Testis (tissue), 3 donors: ENCODE measurements around the gene HYAL3. TPM values are rescaled to one million over a fixed set of nuclear protein-coding genes. Genes with fewer than 3 reads are reported as not detected.
"Not testable (repeated sequence)": the region's sequence is repeated elsewhere in the genome, so short reads cannot be mapped to it uniquely, and the experiment has no call there.

ENCODE experiments used
- DNase-seq: peaks from one replicate; pipeline ENCODE4 v3.0.0-alpha.2; 2019
- H3K27ac ChIP-seq, 2 donors: fragments of 200-600 bp; sonication (generic); one replicate each; pipeline ENCODE4 v1.5.1; 2019
- H3K27me3 ChIP-seq: fragments of 200-600 bp; sonication (generic); one replicate; pipeline ENCODE4 v1.5.1; 2019
- H3K36me3 ChIP-seq: fragments of 200-600 bp; sonication (generic); one replicate; pipeline ENCODE4 v1.5.1; 2017; ENCODE audit warnings: low read depth; ENCODE audit errors: missing control alignments
- H3K4me1 ChIP-seq: fragments of 200-600 bp; sonication (generic); one replicate; pipeline ENCODE4 v1.5.1; 2019
- H3K4me3 ChIP-seq, 2 donors: fragments of 200-600 bp; sonication (generic); one replicate each; pipeline ENCODE4 v1.5.1; 2017 to 2019
- H3K9me3 ChIP-seq: fragments of 200-600 bp; sonication (generic); one replicate; pipeline ENCODE4 v1.5.1; 2017
- POLR2A ChIP-seq: fragments of 450-650 bp; IDR thresholded peaks from one replicate; pipeline ENCODE4 v1.6.1; 2017; ENCODE audit warnings: antibody characterized with exemption, mild to moderate bottlenecking, moderate library complexity
- WGBS, 2 donors: methylation state at CpG; one replicate each; pipeline ENCODE4 v1.1.5; 2018; 5-methylcytosine and 5-hydroxymethylcytosine counted together
- intact Hi-C: fragments of 100-400 bp; cut with DNase I; formaldehyde crosslinking; loops from one replicate; pipeline ENCODE4 v1.15.1; 2023; ENCODE audit warnings: low total_unique reads
- polyA plus RNA-seq: library from polyadenylated mRNA; stranded (reverse); fragments of 350-450 nt; fragmentation: Illumina TruSeq; extraction: RNeasy Lipid Tissue Mini Kit (QIAGEN cat#74804); gene quantifications from one replicate; pipeline ENCODE4 v1.2.3, GENCODE V29; 2014; ENCODE audit warnings: low read depth, low replicate concordance; ENCODE audit not compliant: insufficient read depth
- total RNA-seq, 2 donors: library from RNA; depleted of rRNA; stranded (reverse); fragments of >200 nt; gene quantifications; one replicate each; pipeline ENCODE4 v1.2.3, GENCODE V29; 2016
- TF ChIP-seq, protein P1 (sequence below), 3 experiments: fragments of 450-650 bp in 2 of 3; fragments of 200-600 bp in 1 of 3; sonication (generic) in 1 of 3; IDR thresholded peaks; one replicate each; pipeline ENCODE4 v1.5.1; 2016 to 2019; ENCODE audit warnings: antibody characterized with exemption in 3 of 3, mild to moderate bottlenecking in 2 of 3, moderate library complexity in 1 of 3

HYAL3 gene
- total and polyA plus RNA-seq, 3 donors from 2014 or later = 13.8 to 27.9 (median 25.2) TPM

- H3K27me3 ChIP-seq = no peaks in the 10 kb centered on the region
- intact Hi-C loops = no loop called here
- 83% methylated on average over 1 of the region's 1 CpG; no CpG with 5 or more reads in 1 of the 2 donors for WGBS, 2 donors
- no peaks in the 10 kb centered on the region for H3K36me3 ChIP-seq
- H3K9me3 ChIP-seq = no peaks in the 10 kb centered on the region
- H3K4me1 ChIP-seq = peaks cover 16% of the 10 kb centered on the region
- no peak for DNase-seq
- no peak overlapping the region for H3K4me3 ChIP-seq
- TF ChIP-seq POLR2A = no peak
- TF ChIP-seq, protein P1, sequence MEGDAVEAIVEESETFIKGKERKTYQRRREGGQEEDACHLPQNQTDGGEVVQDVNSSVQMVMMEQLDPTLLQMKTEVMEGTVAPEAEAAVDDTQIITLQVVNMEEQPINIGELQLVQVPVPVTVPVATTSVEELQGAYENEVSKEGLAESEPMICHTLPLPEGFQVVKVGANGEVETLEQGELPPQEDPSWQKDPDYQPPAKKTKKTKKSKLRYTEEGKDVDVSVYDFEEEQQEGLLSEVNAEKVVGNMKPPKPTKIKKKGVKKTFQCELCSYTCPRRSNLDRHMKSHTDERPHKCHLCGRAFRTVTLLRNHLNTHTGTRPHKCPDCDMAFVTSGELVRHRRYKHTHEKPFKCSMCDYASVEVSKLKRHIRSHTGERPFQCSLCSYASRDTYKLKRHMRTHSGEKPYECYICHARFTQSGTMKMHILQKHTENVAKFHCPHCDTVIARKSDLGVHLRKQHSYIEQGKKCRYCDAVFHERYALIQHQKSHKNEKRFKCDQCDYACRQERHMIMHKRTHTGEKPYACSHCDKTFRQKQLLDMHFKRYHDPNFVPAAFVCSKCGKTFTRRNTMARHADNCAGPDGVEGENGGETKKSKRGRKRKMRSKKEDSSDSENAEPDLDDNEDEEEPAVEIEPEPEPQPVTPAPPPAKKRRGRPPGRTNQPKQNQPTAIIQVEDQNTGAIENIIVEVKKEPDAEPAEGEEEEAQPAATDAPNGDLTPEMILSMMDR (IDR thresholded peaks at IDR 0.05) = no peak
- no peak overlapping the region for H3K27ac ChIP-seq
Observed at GRCh38 chr3:50287262-50287661, 11.9 kb downstream of the HYAL3 start.

GRCh38 chr3:50286322-50287227 is 12.6 kb downstream of the HYAL3 start:
- Histone ChIP-seq H3K27ac (no peak overlapping the region), H3K4me3 (no peak overlapping the region), H3K9me3 (no peaks in the 10 kb centered on the region), H3K4me1 (peaks cover 14% of the 10 kb centered on the region), H3K36me3 (no peaks in the 10 kb centered on the region), H3K27me3 (no peaks in the 10 kb centered on the region)
- no peak for DNase-seq
- intact Hi-C loops = no loop called here
- WGBS, 2 donors = 86% methylated on average over 16 to 28 of the region's 28 CpGs
- TF ChIP-seq POLR2A = no peak
- TF ChIP-seq, protein P1 (IDR thresholded peaks at IDR 0.05) = no peak

- H3K36me3 ChIP-seq, H3K4me3 ChIP-seq, intact Hi-C loops, DNase-seq, H3K27me3 ChIP-seq, H3K4me1 ChIP-seq, H3K9me3 ChIP-seq, H3K27ac ChIP-seq: not testable (repeated sequence)
- WGBS, 2 donors = 83 to 94% methylated on average over 6 of the region's 6 CpGs
Observed at GRCh38 chr3:50284121-50284520, 15.1 kb downstream of the HYAL3 start.

DNA sequence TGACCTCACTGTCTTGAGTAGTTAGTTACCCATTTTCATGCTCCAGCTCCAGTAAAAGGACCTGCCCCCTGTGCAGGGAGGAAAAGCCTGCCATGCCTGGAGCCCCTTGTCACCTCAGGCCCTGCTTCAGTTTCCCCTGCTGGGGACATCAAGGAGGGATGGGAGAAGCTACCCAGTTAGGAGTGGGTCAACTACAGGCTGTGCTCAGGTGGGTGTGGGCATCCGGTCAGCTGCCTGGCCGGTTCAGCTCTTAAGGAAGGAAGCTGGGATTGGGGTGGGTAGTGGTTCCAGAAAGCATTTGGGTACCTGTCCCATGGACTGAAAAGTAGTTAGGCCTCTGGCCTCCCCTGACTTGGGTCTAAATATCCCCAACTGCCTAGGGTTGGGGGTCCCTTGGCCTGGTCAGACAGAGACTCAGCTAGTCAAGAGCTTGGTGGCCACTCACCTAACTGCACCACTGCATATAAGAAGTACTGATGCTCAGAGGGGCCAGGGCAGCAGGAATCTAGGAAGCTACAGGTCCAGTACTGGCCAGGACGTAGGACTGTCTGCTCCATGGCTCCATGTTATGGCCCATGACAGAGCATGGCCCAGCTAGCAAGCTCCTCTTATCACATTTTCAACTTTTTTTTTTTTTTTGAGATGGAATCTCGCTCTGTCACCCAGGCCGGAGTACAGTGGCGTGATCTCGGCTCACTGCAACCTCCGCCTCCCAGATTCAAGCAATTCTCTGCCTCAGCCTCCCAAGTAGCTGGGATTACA is 19.8 kb downstream of the HYAL3 start:
- H3K9me3 ChIP-seq = no peaks in the 10 kb centered on the region
- no peak for TF ChIP-seq POLR2A
- TF ChIP-seq, protein P1 (IDR thresholded peaks at IDR 0.05) = no peak
- intact Hi-C loops = loop anchor here (10.0 kb wide), 1 partner anchor 85 kb away; the partner anchor contains the start of gene GNAT1
- H3K27me3 ChIP-seq = no peaks in the 10 kb centered on the region
- no peak overlapping the region for H3K27ac ChIP-seq
- WGBS, 2 donors = 92 to 93% methylated on average over 8 of the region's 8 CpGs
- no peaks in the 10 kb centered on the region for H3K36me3 ChIP-seq
- DNase-seq = no peak
- H3K4me3 ChIP-seq = no peak overlapping the region
- no peaks in the 10 kb centered on the region for H3K4me1 ChIP-seq

DNA sequence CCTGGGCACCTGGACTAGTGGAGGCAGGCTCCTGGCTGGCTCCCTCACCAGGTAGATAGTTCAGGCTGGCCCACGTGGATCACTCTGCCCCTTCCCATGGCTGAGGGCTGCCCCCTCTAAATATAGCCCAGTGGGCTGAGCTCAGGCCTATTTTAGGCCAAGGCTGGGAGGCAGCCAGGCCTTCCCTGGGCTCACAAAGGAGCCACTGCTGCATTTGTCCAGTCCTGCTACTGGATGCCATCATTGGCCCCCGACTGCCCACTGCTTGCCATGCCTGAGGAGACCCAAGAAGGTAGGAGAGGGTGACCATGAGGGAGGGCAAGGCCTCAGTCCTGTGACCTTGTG is 20.4 kb downstream of the HYAL3 start, which contains the start of gene LSMEM2:
Gene LSMEM2, plus strand, starts transcription at position 208 of the 345 bp plus-strand sequence. Its CDS starts 27 bp downstream, at position 235.
- Histone ChIP-seq H3K36me3 (no peaks in the 10 kb centered on the region), H3K27ac (no peak within 1 kb of the TSS), H3K27me3 (no peaks in the 10 kb centered on the region), H3K9me3 (no peaks in the 10 kb centered on the region), H3K4me3 (no peak within 1 kb of the TSS), H3K4me1 (no peaks in the 10 kb centered on the region)
- no peak for TF ChIP-seq POLR2A
- TF ChIP-seq, protein P1 (IDR thresholded peaks at IDR 0.05) = no peak
- WGBS, 2 donors = 74 to 83% methylated on average over 1 to 2 of the region's 2 CpGs
- intact Hi-C loops = loop anchor here (10.0 kb wide), 1 partner anchor 84 kb away; the partner anchor contains the start of gene GNAT1
- no peak for DNase-seq
